ENCODE measurements around the gene GRK5. TPM values are rescaled to one million over a fixed set of nuclear protein-coding genes. Genes with fewer than 3 reads are reported as not detected.

GRK5 gene
- polyA plus RNA-seq, 1 experiment = 20.8 TPM

DNA sequence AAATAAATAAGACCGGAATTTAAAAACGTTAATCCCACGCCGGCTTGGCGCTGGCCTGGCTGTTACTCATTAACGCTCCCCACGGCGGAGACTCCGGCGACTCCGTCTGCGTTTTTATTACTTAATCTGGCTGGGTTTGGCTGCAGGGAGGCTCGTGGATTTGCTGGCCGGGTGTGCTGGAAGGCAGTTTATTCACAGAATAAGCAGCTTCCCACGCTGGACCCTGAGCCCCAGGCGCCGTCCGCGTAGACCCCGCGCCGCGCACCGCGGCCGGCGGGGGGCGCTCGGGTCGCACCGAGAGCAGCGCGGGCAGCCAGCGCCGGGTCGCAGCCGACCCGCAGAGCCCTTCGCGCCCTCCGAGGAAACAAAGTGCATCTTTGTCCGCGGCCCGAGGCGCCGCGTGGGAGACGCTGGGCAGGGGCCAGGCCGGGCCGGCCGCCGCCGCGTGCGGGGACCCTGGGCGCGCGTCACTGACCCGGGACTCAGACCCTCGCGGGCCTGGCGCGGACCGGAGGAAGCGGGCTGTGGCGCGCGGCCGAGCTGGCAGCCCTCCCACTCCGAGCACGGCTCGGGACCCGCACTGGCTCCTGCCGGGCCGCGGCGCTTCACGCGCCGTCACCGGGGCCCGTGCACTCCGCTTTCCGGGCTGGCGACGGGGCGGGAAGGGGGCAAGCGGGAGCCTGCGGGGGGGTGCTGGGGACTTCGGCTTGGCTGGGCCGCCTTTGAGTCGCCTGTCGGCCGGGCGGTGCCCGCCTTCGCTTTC, 587 bp upstream of the GRK5 start:
- Histone ChIP-seq H3K4me3 (ENCODE audit: low read depth, low read length) (peak overlapping the region; percentile 58), H3K36me3 (ENCODE audit: control insufficient read depth, insufficient read depth, low read length) (no peaks in the 10 kb centered on the region), H3K27me3 (ENCODE audit: control insufficient read depth, insufficient read depth, low read length) (no peaks in the 10 kb centered on the region)
- TF ChIP-seq CTCF (IDR thresholded peaks at IDR 0.05; ENCODE audit: insufficient read depth, low read depth, low read length) = peak; percentile 36
- ChIA-PET CTCF (interaction anchor here (0.6 to 5.9 kb wide), 56 partner anchors 8 to 715 kb away, joined by 3 to 65 read pairs (median 4); partner anchors contain the start of gene RGS10), POLR2A (interaction anchor here (0.5 to 0.9 kb wide), 2 partner anchors 95 to 519 kb away, joined by 3 to 16 read pairs; partner anchors contain the start of gene INPP5F)
- no peak for DNase-seq (ENCODE audit: low read depth)

- TF ChIP-seq CTCF (IDR thresholded peaks at IDR 0.05; ENCODE audit: insufficient read depth, low read depth, low read length) = no peak
Measured at GRCh38 chr10:119207713-119208552, 562 bp downstream of the GRK5 start.

DNA sequence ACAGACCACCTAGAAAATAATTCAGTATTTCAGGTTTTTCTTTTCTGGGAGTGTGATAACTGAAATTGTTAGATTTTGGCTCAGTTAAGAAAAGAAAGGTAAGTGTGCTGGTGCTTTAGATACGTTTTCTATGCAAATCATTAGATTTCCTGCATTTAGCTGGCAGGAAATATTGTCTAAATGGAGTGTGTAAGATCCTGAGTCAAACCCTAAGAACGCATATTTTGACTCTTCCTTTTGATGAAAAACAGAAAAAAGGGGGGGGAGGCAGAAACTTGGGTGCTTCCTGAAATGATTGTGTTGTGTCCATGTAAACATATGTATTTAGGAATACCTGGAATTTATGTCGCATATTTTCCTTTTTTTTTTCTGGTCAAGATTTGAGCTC, 1.2 kb downstream of the GRK5 start:
- DNase-seq (ENCODE audit: low read depth) = no peak
- CTCF ChIA-PET = interaction anchor here (1.2 to 4.6 kb wide), 12 partner anchors 9 to 334 kb away, joined by 4 to 42 read pairs (median 10); partner anchors contain the start of gene RGS10
- no peaks in the 10 kb centered on the region for H3K27me3 ChIP-seq (ENCODE audit: control insufficient read depth, insufficient read depth, low read length)
- H3K36me3 ChIP-seq (ENCODE audit: control insufficient read depth, insufficient read depth, low read length) = no peaks in the 10 kb centered on the region
- TF ChIP-seq CTCF (IDR thresholded peaks at IDR 0.05; ENCODE audit: insufficient read depth, low read depth, low read length) = no peak
- H3K4me3 ChIP-seq (ENCODE audit: low read depth, low read length) = peak overlapping the region; percentile 91
- POLR2A ChIA-PET = interaction anchor here (0.6 to 0.7 kb wide), 2 partner anchors 394 to 1273 kb away, joined by 3 to 32 read pairs; no protein-coding TSS in a partner anchor

More at GRCh38 chr10:119207713-119208552, 562 bp downstream of the GRK5 start:
- no peaks in the 10 kb centered on the region for H3K27me3 ChIP-seq (ENCODE audit: control insufficient read depth, insufficient read depth, low read length)
- POLR2A ChIA-PET = interaction anchor here (0.6 to 0.7 kb wide), 2 partner anchors 66 to 1272 kb away, joined by 3 to 32 read pairs; no protein-coding TSS in a partner anchor
- DNase-seq (ENCODE audit: low read depth) = no peak
- H3K4me3 ChIP-seq (ENCODE audit: low read depth, low read length) = peak overlapping the region; percentile 91
- H3K36me3 ChIP-seq (ENCODE audit: control insufficient read depth, insufficient read depth, low read length) = no peaks in the 10 kb centered on the region
- CTCF ChIA-PET = interaction anchor here (0.6 to 5.9 kb wide), 42 partner anchors 8 to 714 kb away, joined by 3 to 65 read pairs (median 8); partner anchors contain the start of gene RGS10

DNA sequence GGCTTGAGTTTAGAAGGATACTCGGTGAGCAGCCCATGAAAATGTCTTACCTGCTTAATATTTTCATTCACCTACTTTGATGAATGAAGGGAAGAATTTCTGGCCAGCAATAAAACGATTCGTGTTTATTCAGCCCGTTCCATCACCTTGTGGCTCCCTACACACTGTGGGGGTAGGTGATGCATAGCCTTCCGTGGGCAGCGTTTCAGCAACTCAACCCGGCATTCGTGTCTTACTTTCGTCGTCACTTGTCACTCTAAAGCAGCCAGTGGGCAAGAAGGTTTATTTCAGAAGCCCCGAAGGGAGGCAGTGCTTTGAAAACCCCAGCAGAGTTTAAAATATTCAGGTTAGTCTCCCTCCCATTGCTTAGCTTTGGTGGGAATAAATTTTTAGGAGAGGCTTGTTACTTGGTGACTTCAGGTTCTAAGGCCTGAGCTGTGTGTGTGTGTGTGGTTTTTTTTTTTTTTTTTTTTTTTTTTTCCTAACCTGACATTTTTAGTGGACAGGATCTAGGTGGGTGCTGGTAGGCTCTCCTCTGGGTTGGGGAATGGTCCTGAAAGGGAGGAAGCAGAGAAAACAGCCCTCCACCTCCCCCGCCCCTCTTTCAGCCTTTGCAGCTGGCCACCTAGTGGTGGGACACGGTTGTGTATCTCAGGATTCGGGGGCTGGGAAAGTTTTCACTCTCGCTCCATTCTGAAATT, 1.8 kb downstream of the GRK5 start:
- peak; percentile 91 for TF ChIP-seq CTCF (IDR thresholded peaks at IDR 0.05; ENCODE audit: insufficient read depth, low read depth, low read length)
- POLR2A ChIA-PET = interaction anchor here (0.6 to 0.7 kb wide), 4 partner anchors 9 to 393 kb away, joined by 3 to 8 read pairs (median 3); no protein-coding TSS in a partner anchor
- Histone ChIP-seq H3K4me3 (ENCODE audit: low read depth, low read length) (peak overlapping the region; percentile 91), H3K27me3 (ENCODE audit: control insufficient read depth, insufficient read depth, low read length) (no peaks in the 10 kb centered on the region), H3K36me3 (ENCODE audit: control insufficient read depth, insufficient read depth, low read length) (no peaks in the 10 kb centered on the region)
- CTCF ChIA-PET = interaction anchor here (0.6 to 4.6 kb wide), 30 partner anchors 9 to 334 kb away, joined by 3 to 42 read pairs (median 5); partner anchors contain the start of gene RGS10
- DNase-seq (ENCODE audit: low read depth) = no peak

Data from BJ (cell line).